ENCODE data around the gene OASL.
A peak's percentile ranks its signal among the peaks of the same experiment; 100 is the strongest.

OASL gene

GRCh38 chr12:121015825-121016766 lies 22.9 kb downstream of the OASL start, which contains the start of gene C12orf43:
Gene C12orf43, minus strand, starts transcription at chr12:121016487. Its CDS starts 13 bp downstream, at chr12:121016474.
- DNase-seq (ENCODE audit: low read depth in 2 of 2): peak; percentile 84 to 85

- DNase-seq (ENCODE audit: low read depth in 2 of 2): no peak
Measured at GRCh38 chr12:121013715-121014114, 25.3 kb downstream of the OASL start.

GRCh38 chr12:121011820-121012219 lies 27.2 kb downstream of the OASL start:
- DNase-seq (ENCODE audit: low read depth in 2 of 2): no peak

GRCh38 chr12:121010860-121011259 lies 28.2 kb downstream of the OASL start:
- no peak for DNase-seq (ENCODE audit: low read depth in 2 of 2)

- DNase-seq (ENCODE audit: low read depth in 2 of 2): no peak
Measured at GRCh38 chr12:121009741-121010140, 29.3 kb downstream of the OASL start.

GRCh38 chr12:121008347-121009098 lies 30.5 kb downstream of the OASL start:
- DNase-seq (ENCODE audit: low read depth in 2 of 2): no peak

- peak in 1 of 2 donors; percentile 2 for DNase-seq (ENCODE audit: low read depth in 2 of 2)
Measured at GRCh38 chr12:121005346-121005815, 33.7 kb downstream of the OASL start.

GRCh38 chr12:121004253-121004815 lies 34.7 kb downstream of the OASL start:
- no peak for DNase-seq (ENCODE audit: low read depth in 2 of 2)

GRCh38 chr12:121003650-121004049 lies 35.4 kb downstream of the OASL start:
- no peak for DNase-seq (ENCODE audit: low read depth in 2 of 2)

GRCh38 chr12:121001841-121002483 lies 37.1 kb downstream of the OASL start:
- no peak for DNase-seq (ENCODE audit: low read depth in 2 of 2)

GRCh38 chr12:121001060-121001459 lies 38.0 kb downstream of the OASL start:
- DNase-seq (ENCODE audit: low read depth in 2 of 2): no peak

GRCh38 chr12:121000530-121000929 lies 38.5 kb downstream of the OASL start:
- DNase-seq (ENCODE audit: low read depth in 2 of 2): no peak

- no peak for DNase-seq (ENCODE audit: low read depth in 2 of 2)
Measured at GRCh38 chr12:120999191-121000120, 39.6 kb downstream of the OASL start.

GRCh38 chr12:120998435-120998834 lies 40.6 kb downstream of the OASL start:
- no peak for DNase-seq (ENCODE audit: low read depth in 2 of 2)

GRCh38 chr12:120997448-120997847 lies 41.6 kb downstream of the OASL start:
- no peak for DNase-seq (ENCODE audit: low read depth in 2 of 2)

- DNase-seq (ENCODE audit: low read depth in 2 of 2): no peak
Measured at GRCh38 chr12:120996133-120996746, 42.8 kb downstream of the OASL start.

GRCh38 chr12:120994589-120995337 lies 44.3 kb downstream of the OASL start:
- no peak for DNase-seq (ENCODE audit: low read depth in 2 of 2)

- DNase-seq (ENCODE audit: low read depth in 2 of 2): no peak
Measured at GRCh38 chr12:120994059-120994458, 45.0 kb downstream of the OASL start.

- no peak for DNase-seq (ENCODE audit: low read depth in 2 of 2)
Measured at GRCh38 chr12:120993496-120993895, 45.5 kb downstream of the OASL start.

Measured in stimulated activated CD8-positive, alpha-beta memory T cell treated with anti-CD3 and anti-CD28 coated beads, Interleukin-2, amount 100 ng/mL, for 1 hour (primary cell).